ENCODE data around the gene LMAN2L. TPM values are rescaled to one million over a fixed set of nuclear protein-coding genes. Genes with fewer than 3 reads are reported as not detected.

The LMAN2L gene
- total RNA-seq, 1 experiment from 2014 or later, result 32.6 TPM

- H3K4me3 Mint-ChIP-seq (ENCODE audit: low read depth, unreplicated experiment), result peak overlapping the region; percentile 14
- CTCF ChIA-PET, result interaction anchor here (1.2 kb wide), 1 partner anchor 97 kb away, joined by 5 read pairs; the partner anchor contains the start of gene CNNM4
- no TSS peak for BruUV-seq (replicated peaks)
- H3K4me1 Mint-ChIP-seq (ENCODE audit: low read depth, unreplicated experiment), result peaks cover 33% of the 10 kb centered on the region
- peaks cover 4% of the 10 kb centered on the region for H3K9me3 Mint-ChIP-seq (ENCODE audit: low read depth, unreplicated experiment)
- peaks cover 9% of the 10 kb centered on the region for H3K27me3 Mint-ChIP-seq (ENCODE audit: unreplicated experiment)
- peak overlapping the region; percentile 86 for H3K27ac Mint-ChIP-seq (ENCODE audit: unreplicated experiment)
- DNase-seq, result no peak
- peaks cover 17% of the 10 kb centered on the region for H3K36me3 Mint-ChIP-seq (ENCODE audit: insufficient read depth, unreplicated experiment)
- no peak for TF ChIP-seq CTCF (IDR thresholded peaks at IDR 0.05; ENCODE audit: unreplicated experiment)
- intact Hi-C loops (cut with micrococcal nuclease; ENCODE audit: unreplicated experiment), result no loop called here
Observed at GRCh38 chr2:96664366-96664925, 75.4 kb downstream of the LMAN2L start.

- peaks cover 17% of the 10 kb centered on the region for H3K36me3 Mint-ChIP-seq (ENCODE audit: insufficient read depth, unreplicated experiment)
- H3K9me3 Mint-ChIP-seq (ENCODE audit: low read depth, unreplicated experiment), result peaks cover 4% of the 10 kb centered on the region
- peaks cover 33% of the 10 kb centered on the region for H3K4me1 Mint-ChIP-seq (ENCODE audit: low read depth, unreplicated experiment)
- H3K27me3 Mint-ChIP-seq (ENCODE audit: unreplicated experiment), result peaks cover 3% of the 10 kb centered on the region
- CTCF ChIA-PET, result no interaction called here
- BruUV-seq (replicated peaks), result no TSS peak
- no peak overlapping the region for H3K4me3 Mint-ChIP-seq (ENCODE audit: low read depth, unreplicated experiment)
- intact Hi-C loops (cut with micrococcal nuclease; ENCODE audit: unreplicated experiment), result no loop called here
- peak overlapping the region; percentile 79 for H3K27ac Mint-ChIP-seq (ENCODE audit: unreplicated experiment)
- DNase-seq, result no peak
- no peak for TF ChIP-seq CTCF (IDR thresholded peaks at IDR 0.05; ENCODE audit: unreplicated experiment)
Observed at GRCh38 chr2:96663829-96664228, 76.0 kb downstream of the LMAN2L start.

- Mint-ChIP-seq H3K4me1 (ENCODE audit: low read depth, unreplicated experiment) (peaks cover 33% of the 10 kb centered on the region), H3K27ac (ENCODE audit: unreplicated experiment) (peak overlapping the region; percentile 79), H3K36me3 (ENCODE audit: insufficient read depth, unreplicated experiment) (peaks cover 17% of the 10 kb centered on the region), H3K27me3 (ENCODE audit: unreplicated experiment) (no peaks in the 10 kb centered on the region), H3K9me3 (ENCODE audit: low read depth, unreplicated experiment) (peaks cover 4% of the 10 kb centered on the region), H3K4me3 (ENCODE audit: low read depth, unreplicated experiment) (no peak overlapping the region)
- intact Hi-C loops (cut with micrococcal nuclease; ENCODE audit: unreplicated experiment), result no loop called here
- CTCF ChIA-PET, result no interaction called here
- DNase-seq, result no peak
- TF ChIP-seq CTCF (IDR thresholded peaks at IDR 0.05; ENCODE audit: unreplicated experiment), result no peak
- BruUV-seq (replicated peaks), result no TSS peak
Observed at GRCh38 chr2:96663177-96663576, 76.7 kb downstream of the LMAN2L start.

- CTCF ChIA-PET, result no interaction called here
- peaks cover 4% of the 10 kb centered on the region for H3K9me3 Mint-ChIP-seq (ENCODE audit: low read depth, unreplicated experiment)
- peaks cover 17% of the 10 kb centered on the region for H3K36me3 Mint-ChIP-seq (ENCODE audit: insufficient read depth, unreplicated experiment)
- H3K4me1 Mint-ChIP-seq (ENCODE audit: low read depth, unreplicated experiment), result peaks cover 33% of the 10 kb centered on the region
- H3K4me3 Mint-ChIP-seq (ENCODE audit: low read depth, unreplicated experiment), result no peak overlapping the region
- H3K27ac Mint-ChIP-seq (ENCODE audit: unreplicated experiment), result no peak overlapping the region
- no peaks in the 10 kb centered on the region for H3K27me3 Mint-ChIP-seq (ENCODE audit: unreplicated experiment)
- no TSS peak for BruUV-seq (replicated peaks)
- intact Hi-C loops (cut with micrococcal nuclease; ENCODE audit: unreplicated experiment), result no loop called here
- DNase-seq, result no peak
- no peak for TF ChIP-seq CTCF (IDR thresholded peaks at IDR 0.05; ENCODE audit: unreplicated experiment)
Observed at GRCh38 chr2:96662360-96662759, 77.5 kb downstream of the LMAN2L start.

Measured in Calu3 (cell line).